Kidney capillary endothelial cell (primary cell): ENCODE measurements around the gene PTPRE.
A peak's percentile ranks its signal among the peaks of the same experiment; 100 is the strongest.

Experiments
- DNase-seq: peaks from one replicate; pipeline ENCODE4 v3.0.0-alpha.2; 2018; ENCODE audit warnings: low spot score

Gene PTPRE

DNA sequence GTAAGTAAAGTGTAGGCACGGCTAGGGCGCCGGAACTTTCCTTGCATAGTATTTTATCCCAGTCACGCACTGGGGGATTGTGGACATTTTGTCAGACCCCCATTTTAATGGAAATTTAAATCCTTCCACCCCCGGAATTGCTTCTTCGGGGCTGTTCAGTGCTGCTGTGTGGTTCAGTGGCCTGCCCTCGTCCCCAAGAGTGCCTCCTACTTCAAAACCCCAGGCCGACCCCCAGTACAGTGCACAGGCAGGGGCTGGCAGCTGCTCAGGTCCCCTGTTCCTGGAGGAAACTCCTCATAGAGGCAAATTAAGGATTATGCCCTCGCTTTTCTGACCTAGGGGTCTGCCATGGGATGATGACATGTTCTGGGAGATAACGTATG lies 94.5 kb downstream of the PTPRE start:
- DNase-seq = no peak

DNA sequence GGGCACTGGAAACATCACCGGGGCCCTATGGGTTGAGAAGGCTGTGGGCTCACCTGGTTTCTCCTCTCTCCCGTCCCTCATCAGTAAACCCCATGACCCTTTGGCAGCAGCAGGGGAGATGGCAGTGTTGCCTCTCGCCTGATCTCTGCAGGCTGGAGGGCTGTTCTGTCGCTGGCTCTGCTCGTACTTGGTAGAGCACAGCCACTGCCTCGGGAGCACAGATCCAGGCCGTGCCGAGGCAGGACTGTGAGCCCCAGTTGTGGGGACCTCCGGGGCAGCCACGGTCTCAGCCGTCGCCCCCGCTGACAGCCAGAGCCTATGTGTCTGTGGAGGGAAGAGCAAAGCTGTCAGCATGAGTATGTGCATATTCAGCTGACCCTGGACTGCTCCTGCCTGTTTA lies 94.9 kb downstream of the PTPRE start:
- no peak for DNase-seq

DNA sequence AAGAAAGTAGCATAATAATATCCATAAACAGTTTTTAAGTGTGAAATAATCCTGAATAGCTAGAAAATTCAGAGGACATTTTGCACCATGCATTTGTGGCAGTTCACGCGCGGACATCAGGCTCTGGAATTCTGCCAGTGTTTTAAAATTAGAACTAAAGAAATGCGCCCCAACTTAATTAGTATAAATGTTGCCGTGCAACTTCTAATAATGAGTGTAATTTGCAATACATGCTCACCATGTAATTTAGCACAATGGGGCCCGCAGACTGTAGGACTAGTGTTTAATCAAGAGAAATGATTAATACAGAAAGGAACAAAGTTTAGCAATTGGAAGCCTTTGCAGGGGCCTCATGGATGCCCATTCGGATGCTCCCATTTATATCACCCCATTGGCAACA lies 96.6 kb downstream of the PTPRE start:
- no peak for DNase-seq

DNA sequence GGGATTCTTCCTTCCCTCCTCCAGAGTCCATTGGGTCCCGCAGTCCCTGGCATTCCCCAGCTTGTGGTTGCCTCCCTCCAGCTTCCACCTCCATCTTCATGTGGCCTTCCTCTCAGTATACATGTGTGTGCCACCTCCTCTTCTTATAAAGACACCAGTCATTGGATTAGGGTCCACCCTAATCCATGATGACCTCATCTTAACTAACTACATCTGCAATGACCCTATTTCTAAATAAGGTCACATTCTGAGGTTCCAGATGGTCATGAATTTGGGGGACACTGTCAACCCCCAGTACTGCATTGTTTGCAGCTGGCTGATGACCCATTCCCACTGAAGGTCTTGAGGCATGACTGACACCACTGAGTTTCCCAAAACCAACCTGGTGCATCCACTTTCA lies 99.0 kb downstream of the PTPRE start:
- no peak for DNase-seq

DNA sequence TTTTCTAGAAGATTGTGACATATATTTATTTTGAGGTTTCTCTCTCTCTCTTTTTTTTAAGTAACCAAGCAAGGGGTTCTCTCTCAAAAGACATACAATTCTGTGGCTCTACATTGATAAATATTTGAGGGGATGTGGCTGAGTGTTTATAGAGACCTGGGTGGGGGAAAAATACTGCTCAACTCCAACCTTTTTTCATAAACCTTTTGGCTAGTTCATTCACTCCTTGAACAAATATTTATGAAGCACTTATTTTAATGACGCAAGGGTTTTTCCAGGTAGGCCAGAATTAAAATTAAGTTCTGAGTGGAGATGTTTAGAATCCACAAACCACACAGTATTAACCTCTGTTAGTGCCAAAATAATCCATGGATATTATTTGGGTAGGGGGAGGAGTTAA lies 100.2 kb downstream of the PTPRE start:
- no peak for DNase-seq

DNA sequence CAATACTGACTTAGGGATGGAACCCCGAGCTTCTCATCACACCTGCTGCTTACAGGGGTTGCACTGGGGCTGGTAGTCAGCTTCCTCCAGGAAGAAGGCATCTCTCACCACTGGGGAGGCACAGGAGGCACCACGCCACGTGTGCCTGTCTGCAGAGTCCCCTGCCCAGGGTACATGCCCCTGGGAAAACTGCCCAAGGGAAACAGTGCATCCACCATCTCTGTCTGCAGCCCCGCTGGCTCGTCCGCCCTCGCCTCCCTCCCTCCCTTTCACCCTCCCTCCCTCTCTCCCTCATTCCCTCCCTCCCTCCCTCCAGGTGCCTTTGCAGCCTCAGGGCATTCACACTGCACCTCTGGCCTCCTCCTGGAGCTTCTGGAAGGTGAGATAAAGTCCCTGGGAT lies 101.1 kb downstream of the PTPRE start:
- DNase-seq = no peak

DNA sequence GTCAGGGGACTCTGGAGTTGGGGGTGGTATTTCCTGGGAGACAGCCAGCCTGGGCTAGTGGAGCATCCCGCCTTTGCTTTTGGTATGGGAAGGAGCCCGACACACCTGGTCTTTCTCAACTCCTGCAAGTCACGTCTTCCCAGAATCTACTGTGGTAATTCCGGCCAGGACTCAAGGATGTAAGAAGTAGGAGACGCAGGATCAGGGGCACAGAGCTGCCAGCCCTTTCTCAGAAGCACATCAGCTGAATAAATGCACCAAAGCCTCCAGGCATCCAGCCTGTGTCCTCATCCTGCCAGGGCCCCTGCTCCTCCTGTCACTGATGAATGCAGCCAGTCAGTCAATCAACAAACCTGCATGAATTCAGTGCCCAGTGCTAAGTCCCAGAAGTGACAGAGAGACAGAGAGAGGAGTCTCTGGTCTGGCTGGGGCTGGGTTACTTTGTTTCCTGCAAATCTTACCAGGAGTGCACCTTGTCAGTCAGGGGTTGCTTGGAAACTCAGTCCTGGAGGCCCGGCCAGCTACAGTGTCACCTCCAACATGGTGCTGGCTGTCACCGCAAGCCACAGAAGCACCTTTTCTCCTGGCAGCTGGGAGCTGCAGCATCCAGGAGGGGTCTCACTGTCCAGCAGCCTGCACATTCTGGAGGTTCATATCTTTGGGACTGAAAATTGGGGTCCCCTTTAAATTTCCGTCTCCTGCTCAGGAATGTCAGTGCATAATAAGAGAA lies 101.8 kb downstream of the PTPRE start:
- DNase-seq = no peak

DNA sequence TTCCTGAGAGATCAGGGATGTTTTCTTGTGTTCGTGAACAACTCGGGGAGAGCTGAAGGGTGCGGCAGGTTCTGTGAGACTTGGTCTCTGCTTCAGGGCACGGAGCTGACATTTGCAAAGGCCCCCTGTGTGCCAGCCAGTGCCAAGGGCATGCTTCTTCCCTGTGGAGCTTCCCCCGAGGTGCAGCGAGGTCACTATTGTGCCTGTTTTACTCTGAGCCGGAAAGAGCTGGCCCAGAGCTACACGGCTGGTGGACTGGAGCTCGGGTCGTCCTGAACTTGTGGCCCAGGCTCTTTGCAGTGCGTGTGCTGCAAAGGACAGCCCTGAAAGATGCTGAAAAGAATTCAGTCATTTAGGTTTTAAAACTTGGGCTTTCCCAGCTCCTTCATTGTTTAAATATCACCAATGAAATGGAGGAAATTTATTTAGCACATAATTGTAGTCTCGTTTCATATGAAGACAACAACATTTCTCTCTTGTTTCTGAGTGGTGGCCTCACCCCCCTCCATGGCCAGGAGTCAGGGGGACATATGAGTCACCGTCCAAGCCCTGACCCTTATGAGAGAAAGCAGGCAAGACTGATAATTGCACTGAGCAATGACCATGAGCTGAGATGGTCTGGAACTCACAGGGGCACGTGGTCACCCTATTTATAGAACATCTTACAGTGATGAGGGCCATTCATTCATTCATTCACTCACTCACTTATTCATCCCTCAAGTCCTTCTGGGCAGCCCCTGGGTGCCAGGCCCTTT lies 102.6 kb downstream of the PTPRE start:
- DNase-seq = peak; percentile 33

DNA sequence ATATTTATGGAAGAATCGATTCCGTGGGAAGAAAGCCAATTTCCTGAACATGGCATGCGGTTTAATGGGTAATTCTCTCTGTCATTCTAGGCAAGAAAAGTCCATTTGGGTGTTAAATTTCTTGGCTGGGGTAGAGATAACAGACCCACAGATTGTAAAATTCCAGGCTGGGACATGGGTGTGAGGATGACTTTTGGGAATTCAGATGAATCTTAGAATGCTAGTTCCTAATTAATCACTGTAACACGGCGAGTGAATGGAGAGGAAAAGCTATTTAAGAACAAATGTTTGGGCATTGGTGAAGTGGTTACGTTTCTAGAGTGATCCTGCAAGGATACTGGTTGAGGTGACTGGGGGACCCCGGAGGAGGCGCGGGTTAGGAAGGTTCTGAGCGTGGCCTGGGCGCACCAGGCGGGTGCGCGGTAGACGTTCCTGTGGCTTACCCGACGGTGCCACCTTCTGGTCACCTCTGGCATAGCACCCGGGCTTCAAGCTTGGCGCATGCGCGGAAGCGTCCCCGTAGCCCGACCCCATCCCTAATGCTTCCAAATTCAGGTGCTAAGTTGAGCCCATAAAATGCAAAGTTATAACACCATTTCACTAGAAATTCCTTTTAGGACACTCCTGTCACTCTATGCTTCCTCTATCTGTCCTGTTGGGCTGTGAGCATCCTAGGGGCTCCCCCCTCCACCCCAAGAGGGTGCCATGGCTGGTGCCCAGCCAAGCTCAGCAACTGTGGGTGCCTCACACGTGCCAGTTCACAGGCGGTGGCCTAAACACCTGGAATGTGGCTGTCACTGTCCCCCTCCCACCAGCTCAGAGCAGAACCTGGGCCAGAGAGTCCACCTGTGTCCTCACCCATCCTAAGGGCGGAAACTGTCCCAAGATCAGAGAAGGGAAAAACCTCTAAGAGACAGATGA lies 104.4 kb downstream of the PTPRE start:
- peak; percentile 70 for DNase-seq

DNA sequence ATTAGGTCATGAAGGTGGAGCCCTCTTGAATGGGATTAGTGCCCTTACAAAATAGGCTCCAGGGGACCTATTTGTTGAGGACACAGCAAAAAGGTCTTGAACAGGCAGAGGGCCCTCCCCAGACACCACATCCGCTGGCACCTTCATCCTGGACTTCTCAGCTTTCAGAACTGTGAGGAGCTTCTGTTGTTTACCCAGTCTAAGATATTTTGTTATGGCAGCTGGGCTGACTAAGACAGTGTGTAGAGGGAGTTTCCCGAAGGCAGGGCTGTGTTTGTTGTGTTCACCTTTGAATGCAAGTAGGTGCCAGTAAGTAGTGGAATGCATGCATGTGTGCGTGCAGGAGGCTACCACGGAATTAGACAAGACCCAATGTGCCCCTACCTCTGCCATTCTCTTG lies 106.7 kb downstream of the PTPRE start:
- DNase-seq = no peak

DNA sequence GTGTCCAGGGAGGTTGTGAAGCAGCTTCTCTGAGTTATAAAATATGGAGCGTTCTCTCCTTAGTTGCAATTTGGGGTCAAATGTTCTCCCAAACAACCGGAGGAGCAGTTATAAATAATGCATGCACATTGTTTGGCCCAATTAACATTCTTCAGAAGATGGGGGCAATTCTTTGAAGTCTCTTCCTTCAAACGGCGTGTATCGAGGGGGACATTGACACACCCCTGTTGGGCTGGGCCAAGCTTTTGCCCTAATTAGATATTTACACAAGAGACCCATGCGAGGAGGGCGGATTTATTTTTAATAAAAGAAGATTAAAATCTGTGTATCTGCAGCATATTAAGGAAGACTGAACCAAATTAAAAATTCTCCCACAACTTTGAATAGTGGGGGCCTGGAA lies 107.3 kb downstream of the PTPRE start:
- no peak for DNase-seq

DNA sequence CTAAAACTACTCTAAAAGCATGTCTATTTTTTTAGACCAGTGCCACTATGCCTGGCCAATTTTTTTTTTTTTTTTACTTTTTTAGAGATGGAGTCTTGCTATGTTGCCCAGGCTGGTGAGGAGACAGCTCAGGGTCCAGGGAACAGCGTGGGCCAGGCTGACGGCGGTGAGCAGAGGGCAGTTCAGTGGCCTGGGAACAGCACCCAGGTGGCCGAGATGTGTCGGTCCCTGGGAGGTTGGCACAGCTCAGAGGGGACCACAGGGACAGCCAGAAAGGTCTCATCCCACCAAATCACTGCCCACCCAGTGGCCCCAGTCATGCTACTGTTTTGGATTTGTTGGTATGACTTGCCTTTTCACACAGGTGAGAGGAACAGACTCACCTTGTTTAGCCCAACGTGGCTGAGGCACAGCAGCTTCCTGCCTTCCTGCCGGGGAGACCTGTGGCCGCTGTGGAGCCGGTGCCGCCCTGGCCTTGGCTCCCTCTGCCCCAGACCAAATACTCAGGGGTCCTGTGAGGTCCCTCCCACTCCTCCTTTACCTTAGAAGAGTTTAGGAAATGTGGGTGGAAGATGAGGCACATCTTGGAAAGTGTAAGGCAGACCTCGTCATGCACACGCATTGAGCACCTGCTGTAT lies 109.6 kb downstream of the PTPRE start:
- no peak for DNase-seq

DNA sequence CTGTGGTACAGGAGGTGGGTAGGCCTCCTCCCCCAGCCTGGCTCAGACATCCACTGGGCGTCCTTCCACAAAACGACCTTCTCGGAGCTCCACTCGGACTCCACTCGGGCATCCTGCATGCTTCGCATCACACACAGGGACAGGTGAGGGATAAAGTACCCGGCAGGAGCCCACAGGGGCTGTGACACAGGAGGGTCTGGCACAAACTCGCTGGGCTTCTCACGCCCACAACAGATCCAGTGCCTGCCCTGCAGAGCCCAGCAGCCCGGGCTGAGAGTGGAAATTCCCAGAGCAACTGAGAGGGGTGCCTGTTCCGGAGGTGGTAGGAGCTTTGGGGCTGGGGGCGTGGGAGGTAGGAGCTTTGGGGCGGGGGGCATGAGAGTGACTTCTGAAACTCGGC lies 110.9 kb downstream of the PTPRE start:
- no peak for DNase-seq

DNA sequence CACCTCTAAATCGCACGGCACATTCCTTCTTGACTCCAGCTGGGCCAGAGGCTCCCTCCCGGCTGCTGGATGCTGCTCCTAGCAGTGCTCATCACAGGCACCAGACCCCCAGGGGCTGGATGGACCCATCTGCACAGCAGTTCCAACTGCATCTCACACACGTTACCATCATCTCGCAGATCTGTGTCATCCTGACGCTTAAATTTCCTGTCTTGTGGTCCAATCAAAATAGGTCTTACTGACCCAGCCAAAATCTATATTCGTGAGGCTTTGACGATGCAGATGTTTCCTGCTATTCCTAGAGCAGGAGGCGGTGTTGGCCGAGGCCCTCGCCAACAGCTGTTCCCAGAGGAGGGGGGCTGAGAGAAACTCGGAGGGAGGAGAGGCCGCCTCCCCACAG lies 111.3 kb downstream of the PTPRE start:
- DNase-seq = peak; percentile 75

DNA sequence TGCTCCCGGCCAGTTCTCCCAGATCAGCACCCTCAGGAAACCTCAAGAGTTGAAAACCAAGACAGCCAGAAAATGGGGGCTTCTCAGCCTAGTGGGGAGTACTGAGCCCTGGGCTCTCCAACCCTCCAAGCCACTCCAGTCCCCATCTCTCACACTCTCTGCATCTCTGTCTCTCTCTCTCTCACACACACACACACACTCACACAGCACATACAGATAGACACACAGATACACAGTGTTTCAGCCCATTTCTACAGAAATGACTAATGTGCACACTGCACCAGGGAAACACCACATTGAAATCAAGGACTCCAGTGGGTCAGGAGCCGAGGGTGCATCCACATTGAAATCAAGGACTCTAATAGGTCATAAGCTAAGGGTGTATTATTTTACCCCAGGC lies 111.8 kb downstream of the PTPRE start:
- DNase-seq = no peak

DNA sequence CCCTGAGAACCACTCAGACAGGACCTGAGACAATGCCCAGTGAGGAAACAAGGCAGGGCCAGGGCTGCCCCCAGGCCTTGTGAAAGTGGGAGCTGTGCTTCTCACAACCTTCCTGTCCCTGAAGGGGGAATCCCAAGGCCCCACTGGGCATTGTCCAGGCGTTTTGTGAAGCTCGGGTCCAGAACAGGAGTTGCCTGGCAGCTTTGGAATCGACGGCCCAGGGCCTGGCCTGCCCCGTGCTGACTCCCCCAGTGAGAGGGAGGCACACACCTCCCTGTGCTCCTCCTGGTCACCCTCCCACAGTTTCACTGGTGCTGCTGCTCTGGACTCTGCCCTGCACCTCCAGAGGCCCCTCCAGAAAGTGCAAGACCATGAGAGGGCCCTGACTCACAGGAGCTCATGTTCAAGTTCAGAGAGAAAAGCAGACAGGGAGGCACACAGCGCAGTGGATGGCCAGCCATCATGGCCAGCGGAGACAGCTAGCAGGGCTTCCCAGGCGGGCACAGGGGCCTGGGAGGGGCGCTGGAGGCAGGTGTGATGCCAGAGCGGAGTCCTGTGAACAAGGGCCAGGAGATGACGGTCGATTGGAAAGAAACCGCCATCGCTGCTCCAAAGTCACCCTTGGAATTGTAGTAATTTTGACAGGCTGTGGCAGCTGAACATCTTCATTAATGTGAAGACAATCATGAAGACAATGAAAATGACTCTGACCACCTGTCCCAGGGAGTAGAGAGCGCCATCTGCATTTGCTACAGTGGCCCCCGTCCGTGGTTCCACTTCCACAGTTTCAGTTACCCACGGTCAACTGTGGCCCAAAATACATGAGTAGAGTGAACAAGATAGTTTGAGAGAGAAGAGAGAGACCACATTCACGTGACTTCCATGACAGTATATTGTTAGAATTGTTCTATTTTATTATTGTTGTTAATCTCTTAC lies 115.6 kb downstream of the PTPRE start:
- DNase-seq = no peak

DNA sequence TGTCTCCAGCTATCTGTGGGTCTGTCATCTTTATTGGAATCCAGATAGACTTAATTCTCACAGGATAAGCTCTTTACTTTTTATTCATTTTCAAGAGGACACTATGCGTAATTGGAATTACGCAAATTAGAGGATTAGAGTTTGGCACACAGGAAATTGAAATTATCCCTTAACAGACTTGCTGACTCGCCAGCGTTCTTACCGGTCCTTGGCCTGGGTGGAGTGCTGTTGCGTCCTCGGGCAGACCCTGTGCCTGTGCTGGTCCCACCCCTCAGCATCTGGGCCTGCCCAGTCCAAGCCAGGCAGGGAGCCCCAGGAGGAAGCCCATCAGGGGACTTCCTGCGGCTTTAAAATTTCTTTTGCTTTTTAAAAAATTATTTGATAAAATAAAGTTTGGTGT lies 117.5 kb downstream of the PTPRE start:
- no peak for DNase-seq

DNA sequence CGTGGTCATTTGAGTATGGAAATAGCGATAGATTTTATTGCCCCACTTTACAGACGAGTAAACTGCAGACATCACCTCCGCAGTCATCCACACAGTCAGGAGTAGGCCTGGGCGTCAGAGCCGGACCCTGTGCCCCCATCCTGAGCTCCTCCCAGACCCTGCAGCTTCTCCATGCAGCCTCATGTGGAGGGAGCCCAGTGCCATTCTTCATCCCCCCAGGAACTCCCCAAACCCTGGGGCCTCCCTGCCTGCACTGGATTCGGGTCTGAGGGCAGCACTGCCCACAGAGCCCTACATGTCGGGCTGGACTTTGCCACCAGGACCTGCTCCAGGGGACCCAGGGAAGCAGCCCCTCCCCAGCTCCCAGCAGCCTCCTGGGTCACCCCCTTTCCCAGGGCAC lies 118.5 kb downstream of the PTPRE start:
- DNase-seq = no peak

DNA sequence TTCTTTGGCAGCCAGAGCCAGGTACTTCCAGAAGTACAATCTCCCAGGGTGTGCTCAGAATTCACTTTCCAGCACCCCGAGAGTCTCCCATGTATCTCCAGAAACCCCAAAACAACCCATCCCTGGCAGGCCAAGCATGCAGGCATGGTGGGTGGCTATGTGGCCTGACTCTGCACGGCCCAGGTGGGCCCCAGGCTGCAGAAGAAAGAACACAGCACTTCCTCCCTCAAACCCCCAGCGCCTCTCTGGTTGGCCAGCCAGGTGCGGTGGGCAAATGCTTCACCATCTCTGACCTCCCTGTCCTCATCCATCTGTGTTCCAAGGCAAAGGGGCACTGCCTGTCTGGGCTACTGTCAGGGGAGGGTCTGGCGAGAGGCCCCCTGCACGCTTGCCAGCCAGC lies 119.0 kb downstream of the PTPRE start:
- no peak for DNase-seq

DNA sequence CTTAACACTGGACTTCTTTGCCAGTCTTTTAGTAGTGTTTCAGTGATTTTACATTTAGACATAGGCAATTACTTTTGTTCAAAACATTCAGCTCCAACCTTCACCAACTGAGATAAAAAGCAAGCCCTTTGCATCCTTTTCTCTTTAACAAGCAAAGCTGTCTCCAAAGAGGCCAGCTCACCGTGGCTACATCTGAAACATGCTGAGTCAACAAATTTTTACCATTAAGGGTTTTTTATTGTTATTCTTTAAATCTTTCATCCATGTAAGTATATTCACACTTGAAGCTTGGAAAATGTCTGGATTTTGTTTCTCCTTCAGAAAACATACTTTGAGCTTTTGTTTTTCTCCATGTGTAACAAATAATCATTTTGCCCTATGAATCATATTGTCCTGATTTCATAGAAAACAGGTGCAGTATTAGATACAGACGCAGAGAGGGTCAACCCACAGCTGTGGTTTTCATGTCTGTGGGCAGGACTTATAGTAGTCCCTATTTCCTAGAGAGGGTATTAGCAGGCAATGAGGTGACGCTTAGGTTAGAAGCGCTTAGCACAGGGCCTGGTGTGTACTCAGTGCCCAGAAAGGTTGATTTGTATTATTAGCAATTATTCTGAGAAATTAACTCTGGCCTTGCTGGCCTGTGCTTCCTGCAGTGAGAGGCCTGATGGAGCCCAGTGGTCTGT lies 119.9 kb downstream of the PTPRE start:
- DNase-seq = no peak

DNA sequence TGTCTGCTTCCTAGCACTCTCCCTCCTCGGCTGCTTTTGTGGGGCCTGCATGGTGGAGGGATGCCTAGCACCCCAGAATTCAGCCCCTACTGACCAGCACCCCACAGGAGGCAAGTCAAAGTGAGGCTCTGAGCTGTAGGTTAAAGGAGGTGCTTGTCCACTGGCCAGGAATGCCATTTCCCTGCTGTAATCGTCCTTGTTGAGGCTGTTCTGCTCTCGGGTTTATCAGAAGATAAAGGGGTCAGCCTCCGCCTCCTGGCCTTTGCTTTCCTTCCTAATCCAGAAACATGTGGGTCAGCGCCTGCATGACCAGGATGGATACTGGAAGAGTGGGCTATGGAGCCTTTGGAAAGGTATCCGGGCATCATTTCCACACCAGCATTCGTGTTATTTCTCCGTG lies 120.4 kb downstream of the PTPRE start:
- no peak for DNase-seq
